GM21717 (cell line): ENCODE measurements around the gene CD63.
A peak's percentile ranks its signal among the peaks of the same experiment; 100 is the strongest.

Experiments used
- ATAC-seq: cut with Tn5 transposase; IDR thresholded peaks from one replicate; pipeline ENCODE4 v1.9.1; 2021; ENCODE audit warnings: mild to moderate bottlenecking, moderate library complexity; ENCODE audit not compliant: unreplicated experiment

Gene CD63

DNA sequence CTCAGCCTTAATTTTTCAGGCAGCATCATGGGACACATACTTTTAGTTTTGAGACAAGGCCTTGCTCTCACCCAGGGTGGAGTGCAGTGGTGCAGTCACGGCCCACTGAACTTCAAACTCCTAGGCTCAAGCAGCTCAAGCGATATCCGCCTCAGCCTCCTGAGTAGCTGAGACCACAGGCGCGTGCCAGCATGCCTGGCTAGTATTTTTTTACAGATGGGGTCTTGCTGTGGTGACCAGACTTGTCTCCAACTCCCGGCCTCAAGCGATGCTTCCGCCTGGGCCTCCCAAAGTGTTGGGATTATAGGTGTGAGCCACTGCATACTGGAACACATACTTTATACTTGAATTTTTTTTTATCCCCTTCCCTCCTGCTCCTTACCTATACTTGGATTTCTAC is 5.9 kb downstream of the CD63 start:
- ATAC-seq = no peak

DNA sequence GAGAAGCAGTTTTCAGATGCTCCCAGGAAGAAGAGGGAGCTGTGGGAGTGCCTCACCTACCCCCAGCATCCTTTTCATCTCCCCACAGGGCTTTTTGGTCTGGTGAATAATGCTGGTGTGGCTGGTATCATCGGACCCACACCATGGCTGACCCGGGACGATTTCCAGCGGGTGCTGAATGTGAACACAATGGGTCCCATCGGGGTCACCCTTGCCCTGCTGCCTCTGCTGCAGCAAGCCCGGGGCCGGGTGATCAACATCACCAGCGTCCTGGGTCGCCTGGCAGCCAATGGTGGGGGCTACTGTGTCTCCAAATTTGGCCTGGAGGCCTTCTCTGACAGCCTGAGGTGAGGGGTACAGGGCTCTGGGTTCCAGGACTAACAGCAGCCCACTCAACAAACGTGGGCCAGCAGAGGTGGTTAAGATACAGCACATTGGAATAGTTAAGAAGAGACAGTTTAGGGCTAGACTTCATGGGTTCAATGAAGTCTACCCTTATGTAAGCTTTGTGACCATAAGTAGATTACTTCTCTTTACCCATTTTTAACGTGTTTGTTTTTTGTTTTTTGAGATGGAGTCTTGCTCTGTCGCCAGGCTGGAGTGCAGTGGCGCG is 7.1 kb downstream of the CD63 start:
- no peak for ATAC-seq

DNA sequence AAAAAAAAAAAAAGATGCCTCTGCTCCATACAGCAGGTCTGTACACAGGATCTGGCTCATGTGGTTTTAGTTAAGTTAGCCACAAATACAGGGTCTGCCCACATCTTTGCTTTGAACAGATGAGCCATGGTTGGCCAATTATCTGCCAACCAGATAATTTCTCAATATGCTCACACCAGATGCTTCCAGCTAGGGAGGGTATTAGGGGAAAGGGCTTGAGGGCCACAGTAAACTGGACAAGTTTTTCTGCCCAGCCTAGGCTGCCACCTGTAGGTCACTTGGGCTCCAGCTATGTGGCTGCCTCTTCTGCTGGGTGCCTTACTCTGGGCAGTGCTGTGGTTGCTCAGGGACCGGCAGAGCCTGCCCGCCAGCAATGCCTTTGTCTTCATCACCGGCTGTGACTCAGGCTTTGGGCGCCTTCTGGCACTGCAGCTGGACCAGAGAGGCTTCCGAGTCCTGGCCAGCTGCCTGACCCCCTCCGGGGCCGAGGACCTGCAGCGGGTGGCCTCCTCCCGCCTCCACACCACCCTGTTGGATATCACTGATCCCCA is 7.8 kb downstream of the CD63 start:
- no peak for ATAC-seq

DNA sequence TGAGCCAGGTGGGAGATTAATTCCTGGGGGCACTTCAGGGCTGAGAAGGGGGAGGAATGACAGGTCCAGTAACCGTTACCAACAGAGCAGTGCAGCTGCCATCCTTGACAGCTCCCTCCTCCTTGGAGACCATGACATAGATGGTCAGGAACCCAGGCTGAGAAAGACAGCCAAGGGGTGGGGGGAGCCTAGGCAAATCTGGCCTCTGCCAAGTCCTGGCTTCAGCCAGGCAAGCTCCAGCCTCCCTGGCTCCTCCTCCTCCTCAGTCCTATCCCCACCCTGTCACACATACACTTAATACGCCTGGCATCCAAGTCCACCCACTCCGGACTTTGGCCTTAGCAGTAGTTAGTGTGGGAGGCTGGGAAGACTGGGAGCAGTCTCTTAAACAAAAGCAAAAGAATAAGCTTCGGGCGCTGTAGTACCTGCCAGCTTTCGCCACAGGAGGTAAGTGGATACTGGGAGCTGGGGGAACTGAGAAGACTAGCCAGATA is 8.7 kb downstream of the CD63 start, which contains the start of gene RDH5:
Gene RDH5 (plus strand): TSS at position 323 of the 494 bp plus-strand sequence. CDS start 792 bp downstream, outside the sequence.
- ATAC-seq = no peak

DNA sequence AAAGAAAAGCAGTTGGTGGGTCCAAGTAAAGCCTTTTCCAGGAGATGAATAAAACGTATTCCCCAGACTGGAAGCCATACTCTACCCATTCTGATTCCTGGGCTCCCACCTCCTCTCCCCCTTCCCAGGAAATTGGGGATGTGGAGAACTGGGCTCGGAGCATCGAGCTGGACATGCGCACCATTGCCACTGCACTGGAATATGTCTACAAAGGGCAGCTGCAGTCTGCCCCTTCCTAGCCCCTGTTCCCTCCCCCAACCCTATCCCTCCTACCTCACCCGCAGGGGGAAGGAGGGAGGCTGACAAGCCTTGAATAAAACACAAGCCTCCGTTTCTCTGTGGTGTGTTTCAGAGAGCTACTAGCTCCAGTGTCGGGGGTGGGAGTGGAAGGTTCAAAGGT is 9.4 kb downstream of the CD63 start:
- ATAC-seq = no peak

DNA sequence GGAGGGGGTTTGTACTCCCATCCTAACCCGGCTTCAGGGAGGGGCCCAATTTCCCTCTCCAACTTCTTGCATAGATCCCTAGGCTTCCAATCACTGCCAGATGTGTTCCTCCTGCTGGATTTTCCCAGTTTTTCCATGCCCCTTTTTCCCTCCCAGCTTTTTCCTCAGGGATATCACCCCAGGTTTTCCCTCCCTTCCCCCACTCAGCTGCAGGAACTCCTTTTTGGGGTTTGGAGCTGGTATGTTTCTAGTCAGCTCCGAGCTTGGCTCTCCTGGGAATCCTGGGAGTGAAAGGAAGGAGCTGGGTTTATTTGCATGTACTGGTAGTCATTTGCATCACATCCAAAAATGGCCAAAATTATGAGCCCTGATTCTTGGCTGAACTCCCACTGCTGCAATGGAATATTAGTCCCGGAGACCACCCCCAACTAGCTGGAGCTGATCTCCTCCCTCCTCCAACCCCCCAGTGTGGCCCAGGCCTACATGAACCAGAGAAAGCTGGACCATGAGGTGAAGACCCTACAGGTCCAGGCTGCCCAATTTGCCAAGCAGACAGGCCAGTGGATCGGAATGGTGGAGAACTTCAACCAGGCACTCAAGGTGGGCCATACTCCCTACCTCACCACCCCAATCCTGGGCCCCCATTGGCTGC is 10.1 kb downstream of the CD63 start:
- ATAC-seq = no peak

DNA sequence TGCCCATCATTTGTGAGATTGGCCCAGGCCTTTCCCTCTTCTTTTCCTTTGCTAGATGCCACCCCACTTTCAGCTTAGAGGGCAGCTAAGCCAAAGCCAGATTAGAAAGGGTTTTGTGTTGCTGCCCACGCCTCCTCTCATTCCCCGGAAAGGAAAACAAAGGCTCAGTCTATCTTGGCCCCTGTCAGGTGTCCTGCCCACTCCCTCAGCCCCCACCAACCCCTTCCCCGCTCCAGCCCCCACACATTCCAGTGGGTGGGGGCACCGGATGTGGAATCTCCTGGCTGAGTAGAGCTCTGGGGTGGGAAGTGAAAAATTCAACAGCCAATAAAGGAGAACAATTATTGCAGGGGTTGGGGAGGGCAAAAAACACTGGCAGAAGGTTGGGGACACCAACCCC is 10.8 kb downstream of the CD63 start:
- no peak for ATAC-seq

DNA sequence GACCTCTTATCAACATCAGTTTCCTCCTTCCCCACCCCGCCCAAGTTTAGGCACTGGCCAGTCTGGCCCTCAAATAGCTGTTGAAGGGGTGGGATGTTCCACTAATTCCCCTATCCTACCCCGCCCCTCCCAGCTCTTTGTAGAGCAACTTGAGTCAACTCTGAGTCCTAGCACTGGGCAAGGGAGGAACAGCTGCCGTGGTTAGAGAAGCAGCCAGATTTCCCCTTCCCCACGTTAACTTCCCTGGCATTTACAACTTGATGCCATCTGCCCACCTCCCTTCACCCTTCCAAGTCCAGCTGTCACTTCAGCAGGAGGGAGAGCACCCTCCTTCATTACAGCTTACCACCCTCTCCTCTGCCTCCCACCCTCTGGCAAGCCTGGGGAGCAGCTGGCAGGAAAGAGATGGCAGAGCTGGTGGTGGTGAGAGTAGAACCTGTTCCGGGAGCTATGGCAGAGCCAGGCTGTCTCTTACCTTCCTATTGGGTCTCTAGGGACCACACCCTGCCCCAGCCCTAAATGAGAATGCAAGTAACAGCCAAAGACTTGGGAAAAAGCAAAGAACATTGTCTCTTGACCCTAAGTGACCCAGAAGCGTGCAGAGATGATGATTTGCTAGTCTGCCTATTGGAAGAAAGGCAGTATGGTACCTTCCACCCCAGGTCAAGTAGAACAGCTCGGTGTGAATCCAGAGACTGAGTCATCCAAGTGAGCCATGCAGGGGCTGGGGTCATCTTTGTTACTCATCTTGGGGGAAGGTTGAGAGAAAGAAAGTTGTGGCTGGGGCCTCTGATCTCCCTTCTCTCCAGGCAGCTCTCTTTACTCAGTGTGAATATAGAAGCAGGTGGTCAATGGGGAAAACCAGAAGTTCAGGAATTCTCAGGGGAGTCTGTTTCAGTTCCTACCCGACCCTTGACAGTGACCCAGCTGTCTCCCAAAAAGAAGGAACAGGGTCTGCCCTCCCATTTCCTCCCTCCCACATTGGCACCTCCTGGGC is 11.5 kb downstream of the CD63 start:
- ATAC-seq = no peak

DNA sequence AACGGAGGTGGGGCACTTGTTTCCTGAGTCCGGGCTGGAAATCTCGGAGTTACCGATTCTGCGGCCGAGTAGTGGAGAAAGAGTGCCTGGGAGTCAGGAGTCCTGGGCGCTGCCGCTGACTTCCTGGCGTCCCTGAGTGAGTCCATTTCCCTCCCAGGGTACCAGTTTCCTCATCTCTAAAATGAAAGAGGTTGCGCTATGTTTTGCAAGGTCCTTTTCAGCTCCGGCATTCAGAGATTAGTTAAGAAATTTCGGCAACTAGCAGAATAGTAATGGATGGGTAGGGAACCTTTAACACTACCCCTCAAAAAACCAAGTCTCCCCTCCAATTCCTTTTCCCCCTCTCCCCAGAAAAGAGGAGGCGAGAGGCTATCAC is 12.2 kb downstream of the CD63 start:
- no peak for ATAC-seq

DNA sequence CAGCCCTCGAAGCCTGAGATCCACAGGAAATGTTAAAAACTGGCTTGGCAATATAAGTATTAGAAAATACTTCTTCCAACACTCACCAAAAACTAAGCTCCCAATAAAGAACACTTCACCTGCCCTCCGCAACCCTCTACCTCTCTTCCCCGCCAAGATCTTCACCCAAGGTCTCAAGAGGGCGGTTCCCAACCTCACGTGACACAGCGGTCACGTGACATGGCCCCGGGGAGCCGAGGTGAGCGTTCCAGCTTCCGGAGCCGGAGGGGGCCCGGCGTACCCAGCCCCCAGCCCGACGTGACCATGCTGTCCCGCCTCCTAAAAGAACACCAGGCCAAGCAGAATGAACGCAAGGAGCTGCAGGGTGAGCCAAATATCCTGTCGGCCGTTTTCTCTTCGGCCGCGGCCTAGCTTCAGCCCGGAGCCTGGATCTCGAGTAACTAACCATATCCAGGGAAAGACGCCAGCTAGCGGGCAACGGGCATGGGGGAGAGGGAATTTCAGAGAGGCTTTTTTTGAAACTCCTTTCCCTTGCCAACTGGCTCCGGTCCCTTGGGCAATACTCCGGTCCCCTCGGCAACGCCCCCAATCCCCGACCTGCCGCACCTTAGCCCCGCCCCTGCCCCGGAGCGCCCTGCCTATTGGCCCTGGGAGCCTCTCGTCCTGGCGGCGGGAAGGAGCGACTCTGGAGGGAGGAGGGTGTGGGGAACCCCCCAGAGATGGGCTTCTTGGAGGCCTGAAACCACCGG is 12.8 kb downstream of the CD63 start, which contains the start of gene BLOC1S1:
Gene BLOC1S1 (plus strand): TSS at position 214 of the 749 bp plus-strand sequence. CDS start 6 bp downstream, at position 220.
- ATAC-seq = peak; percentile 91

DNA sequence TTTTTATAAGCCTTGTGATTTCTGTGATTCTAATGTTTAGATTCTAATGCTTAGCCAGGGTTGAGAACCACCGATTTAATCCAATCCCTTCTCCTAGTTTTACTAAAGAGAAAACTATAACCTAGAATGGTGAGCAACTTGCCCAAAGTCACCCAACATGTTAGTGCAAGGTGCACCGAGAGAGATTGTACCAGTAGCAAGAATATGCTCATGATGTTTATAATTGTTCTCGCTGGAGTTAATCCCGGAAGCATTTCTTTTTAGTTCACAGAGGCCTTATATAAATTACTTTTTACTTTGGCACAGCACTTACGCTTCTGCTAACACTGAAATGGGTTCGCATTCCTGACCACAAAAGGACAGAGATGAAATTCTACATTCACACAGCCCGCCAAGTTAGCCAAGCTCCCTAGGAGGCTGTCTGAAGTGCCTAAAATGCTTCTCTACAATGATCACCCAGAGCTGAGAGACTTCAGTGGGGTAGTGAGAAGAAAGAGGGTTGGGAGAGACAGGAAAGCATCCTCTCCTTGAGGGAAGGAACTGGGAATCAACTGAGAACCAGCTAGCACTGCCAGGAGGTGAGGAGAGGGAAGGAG is 13.5 kb downstream of the CD63 start:
- ATAC-seq = no peak

DNA sequence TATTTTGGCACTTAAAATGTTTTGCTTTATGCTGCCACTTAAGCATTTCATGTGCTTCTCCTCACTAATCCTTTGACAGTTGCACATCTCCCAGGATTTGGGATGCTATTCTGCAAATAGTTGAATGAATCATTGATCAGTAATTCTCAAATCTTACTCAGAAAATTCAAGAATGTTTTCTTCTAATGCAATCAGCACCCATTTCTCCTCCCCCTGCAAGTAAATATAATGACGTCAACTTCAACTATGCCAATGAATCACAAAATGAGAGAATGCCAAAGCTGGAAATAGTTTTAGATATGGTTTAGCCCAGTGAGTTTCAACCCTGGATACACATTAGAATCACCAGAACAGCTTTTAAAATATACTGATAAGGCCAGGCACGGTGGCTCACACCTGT is 15.1 kb downstream of the CD63 start:
- ATAC-seq = no peak

DNA sequence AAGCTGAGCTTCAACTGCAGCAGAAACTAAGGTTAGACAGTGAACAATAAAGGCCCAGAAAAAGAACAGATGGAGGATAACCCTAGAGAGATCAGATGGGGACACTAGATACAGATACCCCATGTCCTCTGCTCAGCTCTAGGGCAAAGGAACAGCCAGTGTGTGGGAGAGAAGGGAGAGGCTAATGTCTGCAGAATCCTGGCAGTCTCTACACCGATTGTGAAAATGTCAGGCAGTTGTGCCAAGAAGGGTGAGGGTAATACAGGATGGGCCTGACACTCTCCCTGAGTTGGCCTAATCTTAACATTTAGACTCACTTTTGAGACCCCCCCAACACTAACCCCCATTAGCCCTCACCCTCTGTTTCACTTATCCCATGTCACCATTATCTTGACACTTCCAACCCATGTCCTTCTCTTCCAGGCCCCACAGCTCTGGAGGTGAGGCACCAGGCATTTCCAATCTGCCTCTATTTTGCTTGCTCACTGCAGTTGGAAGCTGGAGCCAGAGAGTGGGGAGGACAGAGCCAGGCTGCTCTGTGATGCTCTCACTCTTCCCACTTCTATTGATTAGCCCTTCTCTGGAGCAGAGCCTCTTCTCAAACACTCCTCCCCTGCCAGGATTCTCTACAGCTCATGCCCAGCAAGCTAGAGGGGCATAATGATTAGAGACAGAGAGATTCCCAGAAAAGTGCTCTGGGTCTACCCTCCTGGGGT is 16.0 kb downstream of the CD63 start:
- no peak for ATAC-seq

DNA sequence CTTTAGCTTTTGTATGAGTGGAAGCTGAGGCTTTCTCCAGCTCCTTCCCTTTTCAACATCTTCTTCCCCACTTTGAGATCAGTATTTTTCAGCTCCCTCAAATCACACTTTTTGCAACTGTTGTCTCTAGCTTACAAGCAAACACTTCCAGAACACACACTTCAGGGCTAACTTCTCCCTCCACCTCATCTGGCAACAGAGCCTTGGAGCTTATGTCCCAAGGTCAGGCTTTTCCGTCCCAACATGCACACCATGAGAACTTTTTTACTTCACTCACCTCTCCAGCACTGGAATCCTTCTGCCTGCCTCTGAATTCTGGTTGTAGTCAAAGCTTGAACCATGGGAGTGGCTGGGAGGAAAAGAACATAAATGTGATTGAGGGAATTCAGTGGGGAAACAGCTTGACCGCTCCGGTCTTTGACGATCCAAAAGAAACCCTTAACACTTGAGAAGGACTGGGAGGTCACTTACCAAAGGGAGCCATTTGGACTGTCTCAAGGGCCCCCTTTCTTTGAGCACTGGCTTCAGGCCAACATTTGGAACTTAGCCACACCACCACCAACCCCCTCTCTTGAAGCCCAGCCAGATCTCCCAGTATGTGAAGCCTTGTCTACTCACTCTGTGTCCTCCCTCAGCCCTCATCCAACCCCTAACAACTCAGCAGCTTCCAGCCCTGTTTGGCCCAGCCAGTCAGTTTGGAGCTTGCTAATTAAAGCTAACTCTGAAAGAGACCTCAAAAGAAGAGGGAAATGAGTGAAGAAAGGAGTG is 16.8 kb downstream of the CD63 start:
- no peak for ATAC-seq

DNA sequence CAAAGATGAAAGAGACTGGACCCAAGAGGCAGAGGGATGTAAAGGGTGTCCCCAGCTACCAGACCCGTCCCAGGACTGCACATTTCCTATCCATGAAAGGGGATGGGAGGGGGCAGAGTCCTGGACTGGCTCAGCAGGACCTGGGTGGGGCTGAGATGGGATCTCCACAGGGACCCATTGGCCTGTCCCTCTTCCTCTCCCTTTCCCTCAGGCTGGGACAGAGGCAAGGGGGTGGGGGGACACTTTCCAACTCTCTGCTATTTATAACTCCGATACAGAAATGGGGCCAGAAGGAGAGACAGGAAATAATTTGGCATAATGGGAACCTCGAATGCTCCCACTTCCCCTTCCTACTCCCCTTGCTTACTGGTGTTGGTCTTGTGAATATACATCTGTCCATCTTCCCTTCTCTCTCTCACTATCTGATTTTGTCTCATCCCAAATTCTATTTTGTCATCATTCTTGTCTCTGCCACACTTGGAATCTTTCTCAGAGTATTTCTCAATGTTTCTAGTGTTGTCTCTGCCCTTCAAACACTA is 20.0 kb downstream of the CD63 start:
- ATAC-seq = no peak

DNA sequence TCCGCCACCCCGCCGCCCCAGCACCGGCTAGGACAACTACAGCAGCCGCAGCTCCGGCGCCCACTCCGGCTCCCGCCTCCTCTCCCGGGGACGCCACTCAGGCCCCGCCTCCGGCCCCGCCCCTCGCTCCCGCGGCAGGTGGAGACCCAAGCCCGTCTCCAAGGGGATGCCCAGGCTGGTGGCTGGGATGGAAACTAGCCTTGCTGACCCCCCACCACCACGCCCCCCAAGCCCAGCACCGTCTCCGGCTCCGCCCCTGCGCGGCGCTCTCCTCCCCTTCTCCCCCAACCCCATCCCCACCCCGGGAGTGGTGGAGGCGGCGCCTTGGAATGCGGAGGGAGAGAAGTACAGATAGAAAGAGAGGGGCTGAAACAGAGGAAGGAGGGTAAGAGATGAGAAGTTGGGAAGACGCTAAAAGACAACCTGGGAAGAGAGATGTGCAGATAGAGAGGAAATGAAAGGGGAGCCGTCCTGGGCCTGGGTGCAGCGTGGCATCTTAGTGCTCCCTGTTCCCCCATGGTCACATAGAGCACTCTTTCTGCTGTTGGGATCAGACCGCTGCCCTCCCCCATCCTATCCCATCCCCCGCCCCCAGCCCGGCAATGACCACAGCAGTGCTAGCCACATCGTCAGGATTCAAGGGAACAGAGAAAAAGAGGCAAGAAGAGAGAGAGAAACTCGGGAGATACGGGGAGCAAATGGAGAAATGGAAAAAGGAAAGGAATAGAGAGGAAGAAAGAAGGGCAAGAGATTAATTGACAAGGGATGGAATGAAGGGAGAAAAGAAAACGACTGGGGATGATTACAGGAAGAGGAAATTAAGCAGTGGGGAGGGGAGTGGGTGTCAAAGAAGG is 20.7 kb downstream of the CD63 start, which contains the start of gene ITGA7:
Gene ITGA7 (minus strand): TSS at position 64 of the 854 bp plus-strand sequence. CDS start 222 bp downstream, outside the sequence.
- ATAC-seq = peak; percentile 67

DNA sequence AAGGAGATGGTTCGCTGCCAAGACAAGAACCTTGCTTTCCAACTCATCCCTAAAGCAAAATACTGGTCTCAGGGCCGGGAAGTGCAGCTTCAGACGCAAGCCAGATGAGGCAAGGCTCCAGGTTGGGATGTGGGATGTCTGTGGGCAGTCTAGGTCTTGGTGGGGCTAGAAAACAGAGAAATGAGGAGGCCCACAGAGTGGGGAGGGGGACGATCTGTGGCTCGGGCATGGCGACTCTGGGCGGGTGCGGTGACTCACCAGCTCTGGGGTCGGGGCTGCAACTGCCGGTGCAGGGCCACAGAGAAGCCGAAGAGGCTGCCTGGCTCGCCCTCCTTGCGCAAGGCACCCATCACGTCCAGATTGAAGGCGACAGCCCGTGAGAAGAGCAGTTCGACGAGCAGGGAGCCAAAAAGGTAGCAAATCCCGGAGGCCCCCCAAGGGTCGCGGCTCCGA is 21.6 kb downstream of the CD63 start:
- ATAC-seq = no peak
